ENCODE data around the gene PFKFB2. TPM values are rescaled to one million over a fixed set of nuclear protein-coding genes. Genes with fewer than 3 reads are reported as not detected.

PFKFB2 gene
- total RNA-seq, 1 experiment from 2014 or later: 16.8 TPM

DNA sequence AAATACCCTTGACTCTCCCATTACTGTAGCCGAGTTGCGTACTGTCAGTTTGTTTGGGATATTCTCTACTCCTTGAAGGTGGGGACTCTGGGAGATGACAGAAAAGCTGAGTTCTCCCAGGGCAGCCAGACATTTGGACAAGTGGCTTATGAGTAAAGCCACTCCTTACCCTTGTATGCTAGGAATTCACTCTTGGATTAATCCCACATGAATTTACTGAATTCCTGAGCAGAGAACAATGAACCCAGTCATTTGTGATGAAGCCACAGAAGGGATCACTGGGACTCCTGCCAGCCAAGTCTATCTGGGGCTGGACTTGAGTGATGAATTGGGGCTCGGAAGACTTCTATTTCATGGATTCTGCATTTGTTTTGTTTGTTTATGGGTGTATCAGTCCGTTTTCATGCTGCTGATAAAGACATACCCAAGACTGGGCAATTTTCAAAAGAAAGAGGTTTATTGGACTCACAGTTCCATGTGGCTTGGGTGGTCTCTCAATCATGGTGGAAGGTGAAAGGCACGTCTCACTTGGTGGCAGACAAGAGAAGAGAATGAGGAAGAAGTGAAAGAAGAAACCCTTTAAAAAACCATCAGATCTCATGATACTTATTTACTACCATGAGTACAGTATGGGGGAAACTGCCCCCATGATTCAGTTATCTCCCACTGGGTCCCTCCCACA, 45.6 kb upstream of the PFKFB2 start:
- CTCF ChIA-PET: interaction anchor here (1.3 to 2.2 kb wide), 2 partner anchors 25 to 46 kb away, joined by 4 to 7 read pairs; partner anchors contain the start of genes C1orf116 and PFKFB2
- H3K9me3 Mint-ChIP-seq: peaks cover 3% of the 10 kb centered on the region; the same call in 1 of the 2 replicates
- no peaks in the 10 kb centered on the region for H3K36me3 Mint-ChIP-seq
- H3K4me1 Mint-ChIP-seq: peaks cover 9% of the 10 kb centered on the region
- DNase-seq (ENCODE audit: low spot score) (no peak), ATAC-seq (no peak)
- peaks cover 10% of the 10 kb centered on the region for H3K27me3 Mint-ChIP-seq (ENCODE audit: low read depth)
- POLR2A ChIA-PET: no interaction called here
- no peak overlapping the region for H3K4me3 Mint-ChIP-seq
- H3K27ac Mint-ChIP-seq: no peak overlapping the region
- TF ChIP-seq E2F4 (CRISPR knock-in tag; IDR thresholded peaks at IDR 0.05; ENCODE audit: borderline replicate concordance, low read depth) (no peak), CREM (CRISPR knock-in tag; IDR thresholded peaks at IDR 0.05) (no peak), TEAD4 (CRISPR knock-in tag; IDR thresholded peaks at IDR 0.05) (no peak), ZNF416 (CRISPR knock-in tag; IDR thresholded peaks at IDR 0.05) (no peak), EMX1 (CRISPR knock-in tag; IDR thresholded peaks at IDR 0.05) (no peak), MYBL2 (CRISPR knock-in tag; IDR thresholded peaks at IDR 0.05) (no peak), TP53 (CRISPR knock-in tag; IDR thresholded peaks at IDR 0.05) (no peak)
- TF ChIP-seq, protein P1, sequence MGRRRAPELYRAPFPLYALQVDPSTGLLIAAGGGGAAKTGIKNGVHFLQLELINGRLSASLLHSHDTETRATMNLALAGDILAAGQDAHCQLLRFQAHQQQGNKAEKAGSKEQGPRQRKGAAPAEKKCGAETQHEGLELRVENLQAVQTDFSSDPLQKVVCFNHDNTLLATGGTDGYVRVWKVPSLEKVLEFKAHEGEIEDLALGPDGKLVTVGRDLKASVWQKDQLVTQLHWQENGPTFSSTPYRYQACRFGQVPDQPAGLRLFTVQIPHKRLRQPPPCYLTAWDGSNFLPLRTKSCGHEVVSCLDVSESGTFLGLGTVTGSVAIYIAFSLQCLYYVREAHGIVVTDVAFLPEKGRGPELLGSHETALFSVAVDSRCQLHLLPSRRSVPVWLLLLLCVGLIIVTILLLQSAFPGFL (CRISPR knock-in tag; IDR thresholded peaks at IDR 0.05; ENCODE audit: borderline replicate concordance): no peak

DNA sequence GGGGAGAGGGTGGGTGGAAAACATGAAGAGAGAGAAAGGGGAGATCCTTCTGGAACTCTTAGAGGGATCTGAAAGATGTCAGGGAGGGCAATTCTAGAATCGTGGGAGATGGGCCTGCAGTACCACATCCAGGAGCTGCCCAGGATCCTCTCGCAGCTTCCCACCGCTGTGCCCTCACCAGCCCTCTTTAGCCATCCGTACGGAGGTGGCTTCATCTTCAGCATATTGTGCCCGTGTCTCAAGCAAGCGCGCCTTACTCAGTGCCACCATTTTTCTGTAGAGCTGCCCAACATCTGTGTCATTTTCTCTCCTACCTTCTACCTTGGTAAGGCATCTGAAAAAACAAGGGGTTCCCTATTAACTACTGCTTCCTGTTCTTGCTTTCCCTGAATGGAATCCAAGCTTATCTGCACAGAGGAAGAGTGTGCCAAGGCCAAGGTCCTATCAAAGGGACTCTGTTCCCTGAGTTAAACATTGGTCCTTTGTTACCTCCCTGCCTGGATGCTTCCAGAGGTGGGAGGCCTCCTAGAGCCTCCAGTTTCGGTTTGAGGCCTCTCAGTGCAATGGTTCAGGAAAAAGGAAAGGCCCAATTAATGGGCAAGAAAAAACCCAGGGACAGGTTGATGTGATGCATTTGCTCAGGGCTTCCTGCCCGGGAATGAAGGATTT, 43.8 kb upstream of the PFKFB2 start:
- no peak for DNase-seq (ENCODE audit: low spot score)
- ChIA-PET POLR2A (no interaction called here), CTCF (interaction anchor here (0.6 kb wide), 1 partner anchor 30 kb away, joined by 3 read pairs; no protein-coding TSS in a partner anchor)
- Mint-ChIP-seq H3K27me3 (ENCODE audit: low read depth) (peaks cover 16% of the 10 kb centered on the region), H3K4me1 (no peaks in the 10 kb centered on the region), H3K36me3 (no peaks in the 10 kb centered on the region), H3K4me3 (no peak overlapping the region), H3K9me3 (peaks cover 3% of the 10 kb centered on the region; the same call in 1 of the 2 replicates), H3K27ac (no peak overlapping the region)
- no peak for ATAC-seq
- TF ChIP-seq MXD4 (CRISPR knock-in tag; IDR thresholded peaks at IDR 0.05; ENCODE audit: borderline replicate concordance): no peak
- TF ChIP-seq NR2C2 (CRISPR knock-in tag; IDR thresholded peaks at IDR 0.05): no peak
- no peak for TF ChIP-seq ZNF416 (CRISPR knock-in tag; IDR thresholded peaks at IDR 0.05)
- no peak for TF ChIP-seq E2F4 (CRISPR knock-in tag; IDR thresholded peaks at IDR 0.05; ENCODE audit: borderline replicate concordance, low read depth)
- no peak for TF ChIP-seq AFF4 (CRISPR knock-in tag; IDR thresholded peaks at IDR 0.05; ENCODE audit: borderline replicate concordance)
- TF ChIP-seq HMGA2 (CRISPR knock-in tag; IDR thresholded peaks at IDR 0.05): no peak
- TF ChIP-seq, protein P2, sequence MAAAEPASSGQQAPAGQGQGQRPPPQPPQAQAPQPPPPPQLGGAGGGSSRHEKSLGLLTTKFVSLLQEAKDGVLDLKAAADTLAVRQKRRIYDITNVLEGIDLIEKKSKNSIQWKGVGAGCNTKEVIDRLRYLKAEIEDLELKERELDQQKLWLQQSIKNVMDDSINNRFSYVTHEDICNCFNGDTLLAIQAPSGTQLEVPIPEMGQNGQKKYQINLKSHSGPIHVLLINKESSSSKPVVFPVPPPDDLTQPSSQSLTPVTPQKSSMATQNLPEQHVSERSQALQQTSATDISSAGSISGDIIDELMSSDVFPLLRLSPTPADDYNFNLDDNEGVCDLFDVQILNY (CRISPR knock-in tag; IDR thresholded peaks at IDR 0.05): no peak
- no peak for TF ChIP-seq FOXJ3 (CRISPR knock-in tag; IDR thresholded peaks at IDR 0.05; ENCODE audit: borderline replicate concordance)
- TF ChIP-seq TCF7 (CRISPR knock-in tag; IDR thresholded peaks at IDR 0.05; ENCODE audit: low read depth): no peak
- TF ChIP-seq NFYB (CRISPR knock-in tag; conservative IDR thresholded peaks at IDR 0.05; ENCODE audit: low read depth): no peak
- no peak for TF ChIP-seq ARID4B (CRISPR knock-in tag; IDR thresholded peaks at IDR 0.05; ENCODE audit: borderline replicate concordance)
- TF ChIP-seq KAT7 (CRISPR knock-in tag; IDR thresholded peaks at IDR 0.05; ENCODE audit: borderline replicate concordance): no peak
- TF ChIP-seq, protein P1 (CRISPR knock-in tag; IDR thresholded peaks at IDR 0.05; ENCODE audit: borderline replicate concordance): no peak
- no peak for TF ChIP-seq TP53 (CRISPR knock-in tag; IDR thresholded peaks at IDR 0.05)

All from WTC11 (cell line).